GM18511 (cell line): ENCODE measurements around the gene SUN1.
"Not testable (repeated sequence)": the region's sequence is repeated elsewhere in the genome, so short reads cannot be mapped to it uniquely, and the experiment has no call there.

ENCODE experiments used
- ATAC-seq: cut with Tn5 transposase; IDR thresholded peaks from one replicate; pipeline ENCODE4 v1.9.1; 2021; ENCODE audit warnings: mild to moderate bottlenecking, moderate library complexity; ENCODE audit not compliant: unreplicated experiment

SUN1 gene

GRCh38 chr7:832167-832967, at the start of gene SUN1:
TSS of gene SUN1 (plus strand) at chr7:832476. CDS start at chr7:832525, 49 bp downstream.
- peak; percentile 69 for ATAC-seq

- no peak for ATAC-seq
Observed at GRCh38 chr7:782718-783449, 49.4 kb upstream of the SUN1 start.

GRCh38 chr7:783556-784490, 48.5 kb upstream of the SUN1 start:
- ATAC-seq, result no peak

GRCh38 chr7:784971-785370, 47.3 kb upstream of the SUN1 start:
- no peak for ATAC-seq

- no peak for ATAC-seq
Observed at GRCh38 chr7:785416-785815, 46.9 kb upstream of the SUN1 start.

GRCh38 chr7:786472-787255, 45.6 kb upstream of the SUN1 start:
- ATAC-seq, result no peak

GRCh38 chr7:787332-788240, 44.7 kb upstream of the SUN1 start:
- no peak for ATAC-seq

GRCh38 chr7:791519-791918, 40.8 kb upstream of the SUN1 start:
- ATAC-seq, result no peak

GRCh38 chr7:794207-794606, 38.1 kb upstream of the SUN1 start:
- no peak for ATAC-seq

GRCh38 chr7:794671-795329, 37.5 kb upstream of the SUN1 start:
- ATAC-seq, result no peak

- ATAC-seq, result not testable (repeated sequence)
Observed at GRCh38 chr7:796434-797169, 35.7 kb upstream of the SUN1 start.

- ATAC-seq, result no peak
Observed at GRCh38 chr7:798921-799470, 33.3 kb upstream of the SUN1 start.

GRCh38 chr7:800692-801091, 31.6 kb upstream of the SUN1 start:
- ATAC-seq, result no peak

- ATAC-seq, result not testable (repeated sequence)
Observed at GRCh38 chr7:801351-801750, 30.9 kb upstream of the SUN1 start.

- ATAC-seq, result no peak
Observed at GRCh38 chr7:801940-802381, 30.3 kb upstream of the SUN1 start.

- ATAC-seq, result no peak
Observed at GRCh38 chr7:802500-803242, 29.6 kb upstream of the SUN1 start.

GRCh38 chr7:803243-803635, 29.0 kb upstream of the SUN1 start:
- no peak for ATAC-seq
